MM.1S (cell line): ENCODE data around the gene CCNF.

Source experiments
- DNase-seq: peaks from one replicate; pipeline ENCODE4 v3.0.0-alpha.2; 2015
- H2AFZ ChIP-seq: fragments of 300-600 bp; sonication (generic); 2 replicates; pipeline ENCODE4 v1.6.0; 2016; ENCODE audit warnings: antibody characterized with exemption, low read length
- H3F3A ChIP-seq: fragments of 300-600 bp; sonication (generic); 2 replicates; pipeline ENCODE4 v1.6.1; 2016; ENCODE audit warnings: mild to moderate bottlenecking, antibody characterized with exemption, low read length, moderate library complexity, mixed read lengths; ENCODE audit not compliant: insufficient read depth
- H3K27ac ChIP-seq: fragments of 300-600 bp; sonication (generic); 2 replicates; pipeline ENCODE4 v1.5.1; 2016; ENCODE audit warnings: mild to moderate bottlenecking, low read length
- H3K27me3 ChIP-seq: fragments of 300-600 bp; sonication (generic); replicated peaks from 2 replicates; pipeline ENCODE4 v1.6.0; 2016; ENCODE audit warnings: low read length; ENCODE audit not compliant: insufficient read depth
- H3K36me3 ChIP-seq: fragments of 300-600 bp; sonication (generic); replicated peaks from 2 replicates; pipeline ENCODE4 v1.6.1; 2016; ENCODE audit warnings: mild to moderate bottlenecking, low read length, mixed read lengths; ENCODE audit not compliant: insufficient read depth
- H3K4me1 ChIP-seq: fragments of 300-600 bp; sonication (generic); 2 replicates; pipeline ENCODE4 v1.6.1; 2016; ENCODE audit warnings: low read length, mixed read lengths
- H3K4me2 ChIP-seq: fragments of 300-600 bp; sonication (generic); 2 replicates; pipeline ENCODE4 v1.6.0; 2016; ENCODE audit warnings: low read depth, low read length
- H3K4me3 ChIP-seq: fragments of 300-600 bp; sonication (generic); 2 replicates; pipeline ENCODE4 v1.5.1; 2016; ENCODE audit warnings: low read length, mixed read lengths
- H3K79me2 ChIP-seq: fragments of 300-600 bp; sonication (generic); 2 replicates; pipeline ENCODE4 v1.6.1; 2016; ENCODE audit warnings: mixed run types, low read length, mixed read lengths
- H3K9ac ChIP-seq: fragments of 300-600 bp; sonication (generic); 2 replicates; pipeline ENCODE4 v1.6.1; 2016; ENCODE audit warnings: low read length, mixed read lengths
- H3K9me2 ChIP-seq: fragments of 300-600 bp; sonication (generic); replicated peaks from 2 replicates; pipeline ENCODE4 v1.6.1; 2016; ENCODE audit warnings: mild to moderate bottlenecking, low read length, mixed read lengths; ENCODE audit not compliant: insufficient read depth
- H3K9me3 ChIP-seq: fragments of 300-600 bp; sonication (generic); replicated peaks from 2 replicates; pipeline ENCODE4 v1.6.1; 2016; ENCODE audit warnings: mild to moderate bottlenecking, low read length, mixed read lengths; ENCODE audit not compliant: insufficient read depth
- H4K20me1 ChIP-seq: fragments of 300-600 bp; sonication (generic); 2 replicates; pipeline ENCODE4 v1.6.1; 2016; ENCODE audit warnings: mild to moderate bottlenecking, low read length, moderate library complexity, mixed read lengths; ENCODE audit not compliant: insufficient read depth
- EZH2 ChIP-seq: fragments of 300-600 bp; sonication (generic); optimal IDR thresholded peaks from 2 replicates; pipeline ENCODE3; 2017; ENCODE audit warnings: low read depth, mild to moderate bottlenecking, antibody characterized with exemption, low read length, mixed read lengths
- EZH2phosphoT487 ChIP-seq: fragments of 300-600 bp; sonication (generic); IDR thresholded peaks from 2 replicates; pipeline ENCODE4 v1.6.1; 2018; ENCODE audit warnings: antibody characterized with exemption, low read length
- TF ChIP-seq, protein P1 (sequence below): fragments of 300-600 bp; sonication (generic); IDR thresholded peaks from 2 replicates; pipeline ENCODE4 v1.5.1; 2016; ENCODE audit warnings: antibody characterized with exemption, low read length, mixed read lengths

CCNF gene

DNA sequence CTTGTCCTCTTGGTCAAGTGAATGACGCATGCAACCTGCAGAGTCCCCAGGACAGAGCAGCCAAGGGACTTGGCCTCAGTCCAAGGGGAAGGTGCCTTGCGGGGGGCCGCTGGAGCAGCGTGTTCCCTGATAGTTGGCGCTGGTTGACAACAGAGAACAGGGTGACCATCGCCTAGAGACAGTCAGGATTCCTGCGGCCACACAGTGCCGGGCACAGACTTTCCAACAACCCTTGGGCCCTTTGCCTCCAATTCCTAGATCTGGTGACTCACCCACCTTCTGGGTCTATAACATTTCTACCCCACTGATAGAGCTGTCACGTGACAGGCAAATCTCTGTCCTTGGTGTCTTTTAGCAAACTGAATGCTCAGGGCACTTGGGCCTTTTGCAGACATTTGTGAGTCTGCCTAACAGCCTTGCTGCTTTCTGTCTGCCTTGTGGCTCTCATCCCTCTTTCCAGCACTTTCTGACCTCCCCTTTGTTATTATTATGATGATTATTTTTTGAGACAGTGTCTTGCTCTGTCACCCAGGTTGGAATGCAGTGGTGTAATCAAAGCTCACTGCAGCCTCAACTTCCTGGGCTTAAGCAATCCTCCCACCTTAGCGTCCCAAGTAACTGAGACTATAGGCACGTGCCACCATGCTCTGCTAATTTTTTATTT lies 18.8 kb downstream of the CCNF start:
- Histone ChIP-seq H3K4me1 (no peaks in the 10 kb centered on the region), H3F3A (no peaks in the 10 kb centered on the region), H4K20me1 (no peaks in the 10 kb centered on the region), H3K9me3 (no peaks in the 10 kb centered on the region), H3K27me3 (no peaks in the 10 kb centered on the region), H3K9me2 (no peaks in the 10 kb centered on the region), H3K36me3 (no peaks in the 10 kb centered on the region; the same call in 1 of the 2 replicates), H3K79me2 (peaks cover 7% of the 10 kb centered on the region), H3K4me3 (no peak overlapping the region), H3K4me2 (no peak overlapping the region), H3K9ac (no peak overlapping the region), H3K27ac (no peak overlapping the region), H2AFZ (no peak overlapping the region)
- no peak for DNase-seq
- TF ChIP-seq, protein P1, sequence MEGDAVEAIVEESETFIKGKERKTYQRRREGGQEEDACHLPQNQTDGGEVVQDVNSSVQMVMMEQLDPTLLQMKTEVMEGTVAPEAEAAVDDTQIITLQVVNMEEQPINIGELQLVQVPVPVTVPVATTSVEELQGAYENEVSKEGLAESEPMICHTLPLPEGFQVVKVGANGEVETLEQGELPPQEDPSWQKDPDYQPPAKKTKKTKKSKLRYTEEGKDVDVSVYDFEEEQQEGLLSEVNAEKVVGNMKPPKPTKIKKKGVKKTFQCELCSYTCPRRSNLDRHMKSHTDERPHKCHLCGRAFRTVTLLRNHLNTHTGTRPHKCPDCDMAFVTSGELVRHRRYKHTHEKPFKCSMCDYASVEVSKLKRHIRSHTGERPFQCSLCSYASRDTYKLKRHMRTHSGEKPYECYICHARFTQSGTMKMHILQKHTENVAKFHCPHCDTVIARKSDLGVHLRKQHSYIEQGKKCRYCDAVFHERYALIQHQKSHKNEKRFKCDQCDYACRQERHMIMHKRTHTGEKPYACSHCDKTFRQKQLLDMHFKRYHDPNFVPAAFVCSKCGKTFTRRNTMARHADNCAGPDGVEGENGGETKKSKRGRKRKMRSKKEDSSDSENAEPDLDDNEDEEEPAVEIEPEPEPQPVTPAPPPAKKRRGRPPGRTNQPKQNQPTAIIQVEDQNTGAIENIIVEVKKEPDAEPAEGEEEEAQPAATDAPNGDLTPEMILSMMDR = no peak
- no peak for TF ChIP-seq EZH2phosphoT487
- TF ChIP-seq EZH2 = no peak

DNA sequence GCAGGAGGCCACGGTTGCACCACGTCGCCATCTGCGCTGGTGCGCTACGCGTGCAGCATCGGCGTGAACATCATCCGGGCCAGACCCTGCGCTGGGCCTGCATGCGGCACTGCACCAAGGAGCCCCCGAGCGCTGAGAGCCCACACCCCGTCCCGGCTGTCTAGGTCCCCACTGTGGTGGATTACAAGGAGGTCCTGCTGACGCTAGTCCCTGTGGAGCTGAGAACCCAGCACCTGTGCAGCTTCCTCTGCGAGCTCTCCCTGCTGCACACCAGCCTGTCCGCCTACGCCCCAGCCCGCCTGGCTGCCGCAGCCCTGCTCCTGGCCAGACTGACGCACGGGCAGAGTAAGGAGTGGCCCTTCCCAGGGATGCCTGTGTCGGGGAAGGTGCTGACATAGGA lies 19.9 kb downstream of the CCNF start:
- no peak overlapping the region for H3K9ac ChIP-seq
- H3K4me2 ChIP-seq = no peak overlapping the region
- no peaks in the 10 kb centered on the region for H3K9me3 ChIP-seq
- TF ChIP-seq, protein P1 = no peak
- no peak for TF ChIP-seq EZH2phosphoT487
- no peak for TF ChIP-seq EZH2
- no peaks in the 10 kb centered on the region; the same call in 1 of the 2 replicates for H3K36me3 ChIP-seq
- H3K4me1 ChIP-seq = no peaks in the 10 kb centered on the region
- H3K9me2 ChIP-seq = no peaks in the 10 kb centered on the region
- DNase-seq = no peak
- no peaks in the 10 kb centered on the region for H4K20me1 ChIP-seq
- H3F3A ChIP-seq = no peaks in the 10 kb centered on the region
- H3K4me3 ChIP-seq = no peak overlapping the region
- H3K27me3 ChIP-seq = no peaks in the 10 kb centered on the region
- H3K79me2 ChIP-seq = peaks cover 7% of the 10 kb centered on the region
- no peak overlapping the region for H3K27ac ChIP-seq
- no peak overlapping the region for H2AFZ ChIP-seq

DNA sequence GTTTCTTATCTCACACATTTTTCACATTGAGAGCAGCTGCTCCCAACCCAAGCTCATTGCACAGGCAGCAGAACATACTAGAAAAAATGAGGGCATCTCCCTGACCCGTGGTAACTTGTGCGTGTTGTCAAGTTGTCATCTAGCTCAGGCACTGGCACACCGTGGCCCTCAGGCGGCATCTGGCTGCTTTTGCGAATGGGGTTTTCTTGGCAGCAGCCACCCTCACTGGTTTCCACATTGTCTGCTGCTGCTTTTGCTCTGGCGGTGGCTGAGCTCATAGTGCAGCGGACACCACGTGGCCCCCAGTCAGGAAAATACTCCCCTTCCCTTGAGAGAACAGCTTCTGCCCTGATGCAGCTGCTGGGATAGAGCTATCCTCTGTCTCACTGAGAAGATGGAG lies 21.3 kb downstream of the CCNF start:
- H3K4me2 ChIP-seq = no peak overlapping the region
- DNase-seq = no peak
- no peak overlapping the region for H3K4me3 ChIP-seq
- no peaks in the 10 kb centered on the region for H3K27me3 ChIP-seq
- H3K9me3 ChIP-seq = no peaks in the 10 kb centered on the region
- H3K36me3 ChIP-seq = no peaks in the 10 kb centered on the region; the same call in 1 of the 2 replicates
- H3K9ac ChIP-seq = no peak overlapping the region
- no peak overlapping the region for H2AFZ ChIP-seq
- H3K79me2 ChIP-seq = peaks cover 4% of the 10 kb centered on the region
- H3F3A ChIP-seq = no peaks in the 10 kb centered on the region
- no peaks in the 10 kb centered on the region for H3K4me1 ChIP-seq
- TF ChIP-seq EZH2phosphoT487 (no peak), EZH2 (no peak)
- TF ChIP-seq, protein P1 = no peak
- H3K9me2 ChIP-seq = no peaks in the 10 kb centered on the region
- H4K20me1 ChIP-seq = no peaks in the 10 kb centered on the region
- no peak overlapping the region for H3K27ac ChIP-seq
